Stimulated activated CD8-positive, alpha-beta memory T cell treated with anti-CD3 and anti-CD28 coated beads, Interleukin-7, amount 100 ng/mL, for 4 hours (primary cell): Measurements from ENCODE around the gene MRPL34.

Experiments used
- DNase-seq, 2 donors: peaks; one replicate each; pipeline ENCODE4 v3.0.0-alpha.2; 2020; ENCODE audit warnings: low read depth in 2 of 2

The MRPL34 gene

GRCh38 chr19:17328517-17329365, 23.1 kb downstream of the MRPL34 start:
- DNase-seq, result peak in 1 of 2 donors; percentile 56

DNA sequence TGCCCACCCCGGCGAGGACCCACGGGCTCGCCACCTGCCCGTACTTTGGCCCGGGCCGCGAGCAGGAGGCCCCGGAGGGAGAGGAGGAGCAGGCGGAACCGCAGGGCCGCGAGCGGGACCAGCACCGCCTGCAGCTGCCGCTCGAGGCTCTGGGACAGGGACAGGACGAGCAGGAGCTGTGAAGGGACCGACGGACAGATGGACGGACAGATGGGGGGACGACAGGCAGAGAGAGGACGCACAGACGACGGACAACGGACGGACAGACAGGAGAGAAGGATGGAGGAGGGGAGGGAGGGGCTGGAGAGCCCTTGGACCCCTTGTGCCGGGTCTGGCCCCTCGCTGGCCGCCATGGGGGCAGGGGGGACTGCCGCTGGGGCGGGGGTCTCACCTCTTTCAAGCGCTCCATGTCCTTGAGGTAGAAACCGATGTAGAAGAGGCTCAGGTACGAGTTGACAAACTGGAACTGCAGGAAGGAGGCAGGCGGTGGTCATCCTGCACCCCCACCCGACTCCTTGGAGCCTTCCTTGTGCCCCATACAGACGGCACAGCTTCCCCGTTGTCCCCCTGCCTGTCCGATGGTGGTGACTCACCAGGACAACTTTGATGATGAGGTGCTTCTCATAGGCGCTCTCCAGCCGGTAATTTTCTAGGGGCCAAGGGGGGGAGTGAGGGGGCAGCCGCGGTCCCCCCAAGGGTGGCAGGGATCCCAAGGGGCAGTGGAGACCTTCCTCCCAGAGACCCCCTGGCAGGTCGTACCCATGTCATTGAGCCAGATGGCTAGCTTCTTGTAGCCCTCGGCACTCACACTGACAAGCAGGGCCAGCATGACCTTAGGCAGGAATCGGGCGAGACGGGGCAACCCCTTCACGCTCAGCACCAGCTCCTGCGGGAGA, 23.9 kb downstream of the MRPL34 start:
- DNase-seq, result no peak

- no peak for DNase-seq
Observed at GRCh38 chr19:17330262-17331044, 24.8 kb downstream of the MRPL34 start.

- DNase-seq, result no peak
Observed at GRCh38 chr19:17331045-17331558, 25.4 kb downstream of the MRPL34 start.

GRCh38 chr19:17332360-17332676, 26.6 kb downstream of the MRPL34 start:
- no peak for DNase-seq

- DNase-seq, result no peak
Observed at GRCh38 chr19:17332677-17333581, 27.3 kb downstream of the MRPL34 start.

DNA sequence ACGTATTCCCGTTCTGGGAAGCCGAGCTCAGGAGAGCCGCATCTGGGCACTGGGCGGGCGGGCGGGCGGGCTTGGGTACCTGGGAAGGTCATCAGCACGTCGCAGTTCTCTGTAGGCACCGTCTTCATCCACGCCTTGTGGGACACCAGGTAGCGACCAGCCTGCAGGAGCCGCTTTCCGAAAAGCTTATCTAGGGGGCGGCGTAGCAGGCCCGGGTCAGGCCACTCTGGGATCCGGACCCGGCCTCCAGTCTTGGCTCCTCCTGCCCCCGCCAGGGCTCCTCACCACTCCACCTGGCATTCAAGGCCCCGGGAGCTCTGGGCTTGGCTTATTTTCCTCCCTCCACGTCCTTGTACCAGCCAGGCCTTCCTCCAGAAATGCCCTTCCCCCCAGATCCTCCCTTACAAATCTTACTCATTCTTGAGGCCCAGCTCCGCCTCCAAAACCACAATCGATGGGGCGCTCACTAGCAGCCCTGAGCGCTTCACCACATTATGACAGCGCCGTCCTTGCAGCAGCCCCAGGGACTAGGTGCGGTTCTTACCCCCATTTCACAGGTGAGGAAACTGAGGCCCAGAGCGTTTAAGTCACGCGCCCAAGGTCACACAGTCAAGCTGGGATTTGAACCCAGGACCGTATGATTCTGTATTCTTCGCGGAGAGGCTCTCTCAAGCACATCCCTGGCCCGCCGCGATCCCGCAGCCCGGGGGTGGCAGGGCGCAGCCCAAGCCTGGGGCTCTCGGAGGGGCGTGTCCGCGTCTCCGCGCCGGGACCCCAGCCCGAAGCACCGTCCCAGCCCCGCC, 28.1 kb downstream of the MRPL34 start:
- DNase-seq, result peak; percentile 72 to 77

GRCh38 chr19:17334414-17335409, 29.0 kb downstream of the MRPL34 start, which contains the start of gene ANO8:
Gene ANO8 (minus strand): TSS chr19:17334855. CDS start chr19:17334670, 185 bp downstream.
- DNase-seq, result peak; percentile 89 to 93

- no peak for DNase-seq
Observed at GRCh38 chr19:17335575-17335974, 29.9 kb downstream of the MRPL34 start.

DNA sequence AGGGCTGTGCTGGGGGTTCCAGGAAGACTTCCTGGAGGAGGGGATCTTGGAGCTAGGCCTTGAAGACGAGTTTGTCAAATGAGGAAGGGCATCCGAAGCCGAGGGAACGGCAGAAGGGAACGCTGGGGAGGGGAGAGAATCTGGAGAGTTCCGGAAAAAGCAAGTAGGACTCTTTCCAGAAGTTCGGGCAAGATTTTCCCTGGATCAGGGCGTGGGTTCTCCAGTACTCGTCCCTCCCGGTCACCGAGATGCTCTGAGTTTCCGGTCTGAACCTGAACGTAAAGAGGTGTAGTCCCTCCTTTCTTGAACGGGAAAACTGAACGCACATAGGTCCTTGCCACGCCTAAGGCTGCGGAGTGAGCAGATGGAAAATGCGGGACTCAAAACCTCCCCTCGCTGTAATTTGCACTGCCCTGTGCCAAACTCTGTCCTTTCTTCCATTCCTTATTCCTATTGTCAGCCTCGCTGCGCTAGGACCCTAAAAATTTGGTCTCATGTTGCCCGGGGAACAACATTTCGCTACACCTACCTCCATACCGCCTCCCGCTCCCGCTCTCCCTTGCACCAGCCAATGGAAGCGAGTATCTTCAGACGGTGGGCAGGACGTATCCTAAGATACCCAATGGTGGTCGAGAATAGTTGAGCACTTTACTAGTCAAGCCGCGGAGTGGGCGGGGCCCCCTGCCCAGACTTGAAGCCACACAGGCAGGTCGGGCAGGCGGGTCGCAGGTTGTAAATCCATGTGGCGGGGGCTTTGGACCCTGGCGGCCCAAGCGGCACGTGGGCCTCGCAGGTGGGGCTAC, 31.4 kb downstream of the MRPL34 start, which contains the start of gene GTPBP3:
Gene GTPBP3 (plus strand): TSS at position 682 of the 803 bp plus-strand sequence. CDS start 59 bp downstream, at position 741.
- peak; percentile 96 to 97 for DNase-seq

DNA sequence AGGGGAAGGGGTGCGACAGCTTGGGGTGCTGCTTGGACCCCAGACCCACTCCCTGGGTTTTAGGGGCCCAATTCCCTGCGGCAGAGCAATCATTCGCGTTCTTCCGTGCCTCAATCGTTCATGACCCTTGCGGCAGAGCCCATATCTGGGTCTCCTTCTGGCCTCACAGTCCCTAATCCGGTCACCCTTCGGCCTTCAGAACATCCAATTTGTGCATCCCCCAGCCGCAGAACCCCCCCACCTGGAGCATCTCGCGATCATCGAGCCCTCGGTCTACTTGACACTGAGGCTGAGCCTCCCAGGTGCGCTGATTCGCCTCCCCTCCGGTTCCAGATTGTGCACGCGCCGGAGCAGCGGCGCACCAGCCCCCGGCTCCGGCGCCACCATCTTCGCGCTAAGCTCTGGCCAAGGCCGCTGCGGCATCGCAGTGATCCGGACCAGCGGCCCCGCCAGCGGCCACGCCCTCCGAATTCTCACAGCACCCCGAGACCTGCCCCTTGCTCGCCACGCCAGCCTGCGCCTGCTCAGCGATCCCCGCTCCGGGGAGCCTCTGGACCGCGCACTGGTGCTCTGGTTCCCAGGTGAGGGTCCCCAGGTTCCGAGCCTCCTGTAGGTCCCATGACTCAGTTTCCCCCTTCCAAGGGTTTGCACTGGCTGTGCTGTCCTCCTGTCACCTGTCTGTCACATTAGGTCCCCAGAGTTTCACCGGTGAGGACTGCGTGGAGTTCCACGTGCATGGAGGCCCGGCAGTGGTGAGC, 32.2 kb downstream of the MRPL34 start:
- DNase-seq, result no peak

DNA sequence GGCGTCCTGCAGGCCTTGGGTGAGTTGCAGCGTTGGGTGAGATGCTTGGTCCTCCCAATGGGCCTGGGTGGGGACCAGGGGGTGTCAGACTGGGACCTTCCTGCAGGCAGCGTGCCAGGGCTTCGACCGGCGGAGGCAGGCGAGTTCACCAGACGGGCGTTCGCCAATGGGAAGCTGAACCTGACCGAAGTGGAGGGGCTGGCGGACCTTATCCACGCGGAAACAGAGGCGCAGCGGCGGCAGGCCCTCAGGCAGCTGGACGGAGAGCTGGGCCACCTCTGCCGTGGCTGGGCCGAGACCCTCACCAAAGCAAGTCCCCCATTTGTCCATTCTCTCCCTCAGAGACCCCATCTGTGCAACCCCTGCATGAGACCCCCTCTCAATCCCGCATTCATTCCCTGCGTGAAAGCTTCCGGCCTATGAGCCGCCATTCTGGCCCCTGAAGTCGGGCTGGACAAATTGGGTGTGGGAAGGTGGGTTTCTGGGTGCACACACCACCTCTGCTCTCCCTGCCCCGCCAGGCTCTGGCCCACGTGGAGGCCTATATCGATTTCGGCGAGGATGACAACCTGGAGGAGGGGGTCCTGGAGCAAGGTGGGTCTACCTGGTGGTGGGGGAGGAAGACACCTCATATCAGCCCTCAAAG, 32.9 kb downstream of the MRPL34 start:
- DNase-seq, result no peak

DNA sequence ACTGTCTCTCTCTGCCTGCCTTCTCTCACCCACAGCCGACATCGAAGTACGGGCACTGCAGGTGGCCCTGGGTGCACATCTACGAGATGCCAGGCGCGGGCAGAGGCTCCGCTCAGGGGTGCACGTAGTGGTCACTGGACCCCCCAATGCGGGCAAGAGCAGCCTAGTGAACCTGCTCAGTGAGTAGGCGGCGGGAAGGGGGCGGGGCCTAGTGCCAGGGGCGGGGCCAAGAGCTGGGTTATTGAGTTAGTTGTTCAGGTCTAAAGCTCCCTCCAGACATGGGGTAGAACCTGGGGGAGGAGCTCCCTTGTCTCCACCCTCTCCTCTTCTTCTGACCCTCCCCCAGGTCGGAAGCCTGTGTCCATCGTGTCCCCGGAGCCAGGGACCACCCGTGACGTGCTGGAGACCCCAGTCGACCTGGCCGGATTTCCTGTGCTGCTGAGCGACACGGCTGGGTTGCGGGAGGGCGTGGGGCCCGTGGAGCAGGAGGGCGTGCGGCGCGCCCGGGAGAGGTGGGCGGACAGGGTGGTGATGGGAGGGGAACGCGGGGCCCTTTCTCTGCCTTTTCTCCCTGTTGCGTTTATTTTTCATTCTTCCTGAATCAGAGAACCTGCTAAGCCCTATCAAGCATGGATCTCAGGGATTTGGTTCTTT, 33.5 kb downstream of the MRPL34 start:
- DNase-seq, result no peak

GRCh38 chr19:17340302-17340870, 34.7 kb downstream of the MRPL34 start:
- no peak for DNase-seq

- no peak for DNase-seq
Observed at GRCh38 chr19:17340871-17341357, 35.2 kb downstream of the MRPL34 start.
